GM23338 (cell line): ENCODE results near the gene FEN1. TPM values are rescaled to one million over a fixed set of nuclear protein-coding genes. Genes with fewer than 3 reads are reported as not detected.

Experiments
- ATAC-seq: fragments of 200-7000 bp; cut with Tn5 transposase; 3 replicates; pipeline ENCODE4 v1.9.1; 2020
- DNase-seq: peaks from one replicate; pipeline ENCODE4 v3.0.0-alpha.2; 2015; ENCODE audit warnings: low spot score
- H2AFZ ChIP-seq: fragments of 200-600 bp; sonication (generic); 2 replicates; pipeline ENCODE4 v1.8.0; 2016; ENCODE audit warnings: antibody characterized with exemption, mild to moderate bottlenecking, moderate library complexity
- H3F3A ChIP-seq: fragments of 200-600 bp; sonication (generic); replicated peaks from 2 replicates; pipeline ENCODE4 v1.8.0; 2017; ENCODE audit warnings: antibody characterized with exemption, mixed run types, low read depth
- H3K27ac ChIP-seq: fragments of 200-600 bp; sonication (generic); 2 replicates; pipeline ENCODE4 v1.6.1; 2016; ENCODE audit warnings: low read depth
- H3K27me3 ChIP-seq: fragments of 200-600 bp; sonication (generic); 2 replicates; pipeline ENCODE4 v1.8.0; 2016; ENCODE audit warnings: mild to moderate bottlenecking, mixed run types, moderate library complexity; ENCODE audit not compliant: insufficient read depth
- H3K36me3 ChIP-seq: fragments of 200-600 bp; sonication (generic); 2 replicates; pipeline ENCODE4 v1.8.0; 2016; ENCODE audit warnings: mild to moderate bottlenecking; ENCODE audit not compliant: insufficient read depth
- H3K4me1 ChIP-seq: fragments of 200-600 bp; sonication (generic); 2 replicates; pipeline ENCODE4 v1.8.0; 2016; ENCODE audit warnings: mild to moderate bottlenecking, moderate library complexity; ENCODE audit not compliant: insufficient read depth
- H3K4me2 ChIP-seq: fragments of 200-600 bp; sonication (generic); 2 replicates; pipeline ENCODE4 v1.7.1; 2017; ENCODE audit warnings: mixed run types
- H3K4me3 ChIP-seq: fragments of 200-600 bp; sonication (generic); 2 replicates; pipeline ENCODE4 v1.6.1; 2016; ENCODE audit warnings: mixed run types
- H3K79me2 ChIP-seq: fragments of 200-600 bp; sonication (generic); replicated peaks from 2 replicates; pipeline ENCODE4 v1.8.0; 2017; ENCODE audit warnings: mild to moderate bottlenecking; ENCODE audit not compliant: insufficient read depth
- H3K9me2 ChIP-seq: fragments of 200-600 bp; sonication (generic); 2 replicates; pipeline ENCODE4 v1.8.0; 2017; ENCODE audit not compliant: insufficient read depth
- H4K20me1 ChIP-seq: fragments of 200-600 bp; sonication (generic); replicated peaks from 2 replicates; pipeline ENCODE4 v1.8.0; 2017; ENCODE audit warnings: mild to moderate bottlenecking; ENCODE audit not compliant: insufficient read depth
- H3K27ac Mint-ChIP-seq: 2 replicates; pipeline ENCODE4 v1.8.0; 2020; ENCODE audit warnings: inconsistent platforms, mild to moderate bottlenecking, moderate library complexity, mixed read lengths
- H3K27me3 Mint-ChIP-seq: 3 replicates; pipeline ENCODE4 v1.8.0; 2022; ENCODE audit warnings: low read depth, mild to moderate bottlenecking, moderate library complexity, mixed read lengths, inconsistent platforms; ENCODE audit not compliant: insufficient read depth, poor library complexity
- H3K36me3 Mint-ChIP-seq: 3 replicates; pipeline ENCODE4 v1.8.0; 2021; ENCODE audit warnings: low read depth, mild to moderate bottlenecking, inconsistent platforms, moderate library complexity, mixed read lengths
- H3K4me1 Mint-ChIP-seq: 3 replicates; pipeline ENCODE4 v1.8.0; 2020; ENCODE audit warnings: mild to moderate bottlenecking, inconsistent platforms, mixed read lengths
- H3K4me3 Mint-ChIP-seq: 3 replicates; pipeline ENCODE4 v1.8.0; 2021; ENCODE audit warnings: moderate library complexity, mild to moderate bottlenecking, inconsistent platforms, mixed read lengths
- H3K9me3 Mint-ChIP-seq: 3 replicates; pipeline ENCODE4 v1.8.0; 2020; ENCODE audit warnings: moderate library complexity, mild to moderate bottlenecking, inconsistent platforms, mixed read lengths
- CREB1 ChIP-seq: fragments of 250-450 bp; sonication (Bioruptor Pico); IDR thresholded peaks from 2 replicates; pipeline ENCODE4 v1.5.0; 2020; ENCODE audit warnings: low read depth, mild to moderate bottlenecking, moderate library complexity
- CTCF ChIP-seq, 2 experiments: fragments of 200-600 bp in 1 of 2; sonication (generic) in 1 of 2; conservative IDR thresholded peaks; 2 replicates each; pipeline versions ENCODE4 v1.5.1 to v1.6.1; 2016 to 2017; ENCODE audit warnings: antibody characterized with exemption in 2 of 2, low read depth in 2 of 2, mild to moderate bottlenecking in 2 of 2, moderate library complexity in 1 of 2
- EZH2 ChIP-seq: fragments of 200-600 bp; sonication (generic); IDR thresholded peaks from one replicate; pipeline ENCODE4 v1.8.0; 2017; ENCODE audit warnings: antibody characterized with exemption, mild to moderate bottlenecking, low read depth; ENCODE audit not compliant: unreplicated experiment
- EZH2phosphoT487 ChIP-seq: fragments of 200-600 bp; sonication (generic); IDR thresholded peaks from one replicate; pipeline ENCODE4 v1.8.1; 2018; ENCODE audit warnings: antibody characterized with exemption; ENCODE audit not compliant: unreplicated experiment
- JUNB ChIP-seq: IDR thresholded peaks from one replicate; pipeline ENCODE4 v1.6.1; 2016; ENCODE audit warnings: antibody characterized with exemption; ENCODE audit not compliant: unreplicated experiment
- NANOG ChIP-seq: IDR thresholded peaks from 2 replicates; pipeline ENCODE4 v1.6.1; 2016; ENCODE audit warnings: antibody characterized with exemption, borderline replicate concordance
- STAT1 ChIP-seq: IDR thresholded peaks from one replicate; pipeline ENCODE4 v1.6.1; 2016; ENCODE audit warnings: antibody characterized with exemption; ENCODE audit not compliant: unreplicated experiment
- ZNF114 ChIP-seq: fragments of 250-450 bp; sonication (Bioruptor Pico); IDR thresholded peaks from 2 replicates; pipeline ENCODE4 v1.5.0; 2020; ENCODE audit warnings: mild to moderate bottlenecking, moderate library complexity
- ZNF331 ChIP-seq: fragments of 250-450 bp; sonication (Bioruptor Pico); IDR thresholded peaks from 2 replicates; pipeline ENCODE4 v1.5.0; 2020; ENCODE audit warnings: low read depth, mild to moderate bottlenecking, moderate library complexity
- ZNF462 ChIP-seq: fragments of 250-450 bp; sonication (Bioruptor Pico); IDR thresholded peaks from 2 replicates; pipeline ENCODE4 v1.5.0; 2020; ENCODE audit warnings: mild to moderate bottlenecking, moderate library complexity
- polyA plus RNA-seq: library from polyadenylated mRNA; unstranded; fragments of >200 nt; fragmentation: Nextera tagmentation; extraction: Ambion mirVana; gene quantifications from 2 replicates; pipeline ENCODE4 v1.2.1, GENCODE V29; 2016
- total RNA-seq: library from RNA; depleted of rRNA; stranded (reverse); fragments of >200 nt; shearing (Covaris generic); gene quantifications from 2 replicates; pipeline ENCODE4 v1.2.3, GENCODE V29; 2014

Gene FEN1
- total and polyA plus RNA-seq, 2 experiments from 2014 or later: 85.1 to 89.0 TPM

DNA sequence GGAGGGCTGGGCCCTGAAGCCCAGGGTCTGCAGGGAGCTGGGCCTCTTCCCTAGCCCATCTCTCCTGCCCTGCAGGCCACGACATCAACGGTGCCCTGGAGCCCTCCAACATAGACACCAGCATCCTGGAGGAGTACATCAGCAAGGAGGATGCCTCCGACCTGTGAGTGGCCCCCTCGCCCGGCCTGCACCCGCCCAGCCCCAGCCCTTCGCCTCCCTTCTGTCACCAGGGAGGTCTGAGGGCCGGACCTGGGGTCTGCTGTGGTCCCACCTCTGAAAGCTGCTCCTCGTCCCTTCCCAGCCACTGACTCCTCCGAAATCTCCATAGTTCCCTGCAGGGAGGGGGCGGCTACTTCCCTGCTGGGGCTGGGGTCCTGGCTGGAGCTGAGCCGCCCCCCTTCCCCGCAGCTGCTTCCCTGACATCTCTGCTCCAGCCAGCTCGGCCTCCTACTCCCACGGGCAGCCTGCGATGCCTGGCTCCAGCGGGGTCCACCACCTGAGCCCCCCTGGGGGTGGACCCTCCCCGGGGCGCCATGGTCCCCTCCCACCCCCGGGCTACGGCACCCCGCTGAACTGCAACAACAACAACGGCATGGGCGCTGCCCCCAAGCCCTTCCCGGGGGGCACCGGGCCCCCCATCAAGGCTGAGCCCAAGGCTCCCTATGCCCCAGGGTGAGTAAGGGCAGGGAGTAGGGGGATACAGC, 27.0 kb upstream of the FEN1 start:
- Histone ChIP-seq H3K9me2 (no peaks in the 10 kb centered on the region), H3F3A (no peaks in the 10 kb centered on the region), H4K20me1 (no peaks in the 10 kb centered on the region), H3K79me2 (no peaks in the 10 kb centered on the region), H3K36me3 (no peaks in the 10 kb centered on the region), H2AFZ (no peak overlapping the region), H3K4me3 (no peak overlapping the region), H3K27me3 (no peaks in the 10 kb centered on the region), H3K4me2 (no peak overlapping the region), H3K4me1 (peaks cover 15% of the 10 kb centered on the region; the same call in 1 of the 2 replicates), H3K27ac (no peak overlapping the region)
- TF ChIP-seq CREB1 (CRISPR knock-in tag): no peak
- no peak for TF ChIP-seq ZNF331
- no peak for TF ChIP-seq ZNF462
- TF ChIP-seq CTCF (conservative IDR thresholded peaks at IDR 0.05; ENCODE audit: low read depth in 2 of 2): no peak
- TF ChIP-seq ZNF114: no peak
- no peak for TF ChIP-seq EZH2phosphoT487
- TF ChIP-seq NANOG: no peak
- TF ChIP-seq STAT1: no peak
- TF ChIP-seq EZH2: no peak
- no peak for TF ChIP-seq JUNB
- Mint-ChIP-seq H3K36me3 (no peaks in the 10 kb centered on the region; the same call in 2 of the 3 replicates), H3K4me1 (peaks cover 19% of the 10 kb centered on the region), H3K4me3 (no peak overlapping the region), H3K9me3 (no peaks in the 10 kb centered on the region; the same call in 2 of the 3 replicates), H3K27me3 (peaks cover 14% of the 10 kb centered on the region), H3K27ac (no peak overlapping the region)
- ATAC-seq (no peak), DNase-seq (no peak)
